H1 (cell line): ENCODE data around the gene PLXDC2. TPM values are rescaled to one million over a fixed set of nuclear protein-coding genes. Genes with fewer than 3 reads are reported as not detected.

ENCODE experiments used
- CTCF ChIA-PET: fragments of 300-600 bp; sonication (Branson Sonifier 250); formaldehyde crosslinking; loops from one replicate; lab custom pipeline; 2021; ENCODE audit not compliant: partially characterized antibody; lab: Charles Lee
- POLR2A ChIA-PET: fragments of 300-600 bp; sonication (Branson Sonifier 250); formaldehyde crosslinking; loops from one replicate; lab custom pipeline; 2021; ENCODE audit warnings: inconsistent platforms; ENCODE audit not compliant: partially characterized antibody; lab: Charles Lee
- DNase-seq, 2 experiments: peaks; one replicate each; pipeline versions ENCODE4 v3.0.0 to v3.0.0-alpha.2; 2010 to 2022; ENCODE audit warnings: low spot score in 2 of 2, low read depth in 1 of 2, mixed read lengths in 1 of 2
- FAIRE-seq: peaks from 2 replicates; lab custom pipeline; 2011; peaks lifted over from hg19 to GRCh38; lab: Jason Lieb, UNC
- H2AFZ ChIP-seq: 2 replicates; pipeline ENCODE4 v1.8.1; 2012; ENCODE audit warnings: low read length, inconsistent platforms
- H2AK5ac ChIP-seq: 2 replicates; pipeline ENCODE4 v1.6.1; 2013; ENCODE audit warnings: low read depth, low read length
- H2BK120ac ChIP-seq: replicated peaks from 2 replicates; pipeline ENCODE3; 2013; ENCODE audit warnings: low read depth, low read length, inconsistent platforms
- H2BK12ac ChIP-seq: 2 replicates; pipeline ENCODE4 v1.6.1; 2013; ENCODE audit warnings: low read depth, low read length
- H2BK15ac ChIP-seq: 2 replicates; pipeline ENCODE4 v1.6.1; 2013; ENCODE audit warnings: low read length
- H2BK20ac ChIP-seq: 2 replicates; pipeline ENCODE4 v1.6.1; 2013; ENCODE audit warnings: low read length
- H2BK5ac ChIP-seq: 2 replicates; pipeline ENCODE4 v1.6.1; 2013; ENCODE audit warnings: low read depth, low read length
- H3K14ac ChIP-seq: 2 replicates; pipeline ENCODE4 v1.6.1; 2013; ENCODE audit warnings: inconsistent platforms; ENCODE audit not compliant: insufficient read length
- H3K18ac ChIP-seq: 2 replicates; pipeline ENCODE4 v1.6.1; 2013; ENCODE audit warnings: low read length; ENCODE audit errors: extremely low read depth
- H3K23ac ChIP-seq: 2 replicates; pipeline ENCODE4 v1.6.1; 2013; ENCODE audit warnings: inconsistent platforms; ENCODE audit not compliant: insufficient read length
- H3K23me2 ChIP-seq: 2 replicates; pipeline ENCODE4 v1.6.1; 2013; ENCODE audit warnings: low read depth, low read length
- H3K27ac ChIP-seq: 2 replicates; pipeline ENCODE4 v1.6.1; 2011; ENCODE audit warnings: low read depth, low read length, inconsistent platforms
- H3K27me3 ChIP-seq, 4 experiments: replicated peaks in 1 of 4; 1 replicate in 1 of 4; 2 replicates in 3 of 4; pipeline versions ENCODE4 v1.6.1 to v1.8.1; 2011 to 2013; ENCODE audit warnings: low read length in 3 of 4, mild to moderate bottlenecking in 3 of 4, inconsistent platforms in 2 of 4, mixed read lengths in 2 of 4, moderate library complexity in 1 of 4; ENCODE audit not compliant: control insufficient read depth in 3 of 4, insufficient read depth in 3 of 4; ENCODE audit errors: extremely low read depth in 1 of 4
- H3K36me3 ChIP-seq, 4 experiments: 2 replicates each; pipeline versions ENCODE4 v1.6.1 to v1.8.1; 2011 to 2013; ENCODE audit warnings: mild to moderate bottlenecking in 4 of 4, low read length in 3 of 4, moderate library complexity in 2 of 4, control low read depth in 1 of 4, inconsistent platforms in 1 of 4; ENCODE audit not compliant: insufficient read depth in 4 of 4, control insufficient read depth in 2 of 4
- H3K4ac ChIP-seq: replicated peaks from 2 replicates; pipeline ENCODE3; 2013; ENCODE audit warnings: low read length, low read depth, mixed read lengths, inconsistent platforms; ENCODE audit not compliant: insufficient read length
- H3K4me1 ChIP-seq, 4 experiments: replicated peaks in 1 of 4; 1 replicate in 1 of 4; 2 replicates in 3 of 4; pipeline versions ENCODE4 v1.6.1 to v1.8.1; 2011 to 2013; ENCODE audit warnings: low read length in 3 of 4, inconsistent platforms in 2 of 4, mixed read lengths in 1 of 4; ENCODE audit not compliant: insufficient read depth in 4 of 4, control insufficient read depth in 3 of 4
- H3K4me2 ChIP-seq, 2 experiments: 2 replicates each; pipeline versions ENCODE4 v1.6.1 to v1.8.1; 2011 to 2013; ENCODE audit warnings: low read depth in 2 of 2, low read length in 2 of 2, control low read depth in 1 of 2, inconsistent platforms in 1 of 2, mild to moderate bottlenecking in 1 of 2; ENCODE audit not compliant: insufficient read depth in 1 of 2
- H3K4me3 ChIP-seq, 4 experiments: fragments of 200-600, 300-600 bp in 1 of 4; sonication (generic), shearing (Covaris generic), sonication (Bioruptor Twin) in 1 of 4; 2 replicates each; pipeline versions ENCODE4 v1.5.1 to v1.8.1; 2011 to 2016; ENCODE audit warnings: low read length in 4 of 4, low read depth in 3 of 4, control low read depth in 2 of 4, inconsistent platforms in 2 of 4, mild to moderate bottlenecking in 2 of 4, mixed read lengths in 1 of 4, moderate library complexity in 1 of 4; ENCODE audit not compliant: insufficient read depth in 2 of 4; ENCODE audit errors: extremely low read depth in 1 of 4
- H3K56ac ChIP-seq: replicated peaks from 2 replicates; pipeline ENCODE3; 2013; ENCODE audit warnings: low read depth, mild to moderate bottlenecking, mixed read lengths, low read length, inconsistent platforms; ENCODE audit not compliant: insufficient read length
- H3K79me1 ChIP-seq: 2 replicates; pipeline ENCODE4 v1.6.1; 2013; ENCODE audit warnings: low read depth, low read length, control low read depth
- H3K79me2 ChIP-seq, 2 experiments: 2 replicates each; pipeline versions ENCODE4 v1.6.1 to v1.8.1; 2012 to 2013; ENCODE audit warnings: low read length in 2 of 2, mild to moderate bottlenecking in 2 of 2, inconsistent platforms in 1 of 2; ENCODE audit not compliant: insufficient read depth in 2 of 2, control insufficient read depth in 1 of 2
- H3K9ac ChIP-seq, 4 experiments: replicated peaks in 1 of 4; 1 replicate in 1 of 4; 2 replicates in 3 of 4; pipeline versions ENCODE4 v1.6.1 to v1.8.1; 2011 to 2013; ENCODE audit warnings: low read depth in 3 of 4, low read length in 3 of 4, control low read depth in 2 of 4, mild to moderate bottlenecking in 2 of 4, moderate library complexity in 2 of 4, inconsistent platforms in 1 of 4; ENCODE audit errors: extremely low read depth in 1 of 4
- H3K9me3 ChIP-seq, 2 experiments: 2 replicates each; pipeline versions ENCODE4 v1.6.1 to v1.8.1; 2012 to 2013; ENCODE audit warnings: mild to moderate bottlenecking in 2 of 2, moderate library complexity in 2 of 2, control low read depth in 1 of 2, inconsistent platforms in 1 of 2, low read depth in 1 of 2, low read length in 1 of 2, mixed read lengths in 1 of 2; ENCODE audit not compliant: insufficient read depth in 2 of 2
- H4K20me1 ChIP-seq, 2 experiments: replicated peaks in 1 of 2; 2 replicates each; pipeline versions ENCODE3 to v1.8.1; 2011 to 2013; ENCODE audit warnings: inconsistent platforms in 2 of 2, low read length in 2 of 2, mild to moderate bottlenecking in 1 of 2; ENCODE audit not compliant: insufficient read depth in 2 of 2, control insufficient read depth in 1 of 2
- H4K5ac ChIP-seq: 2 replicates; pipeline ENCODE4 v1.6.1; 2013; ENCODE audit warnings: low read length, low read depth, mixed read lengths, inconsistent platforms; ENCODE audit not compliant: insufficient read length
- H4K8ac ChIP-seq: 2 replicates; pipeline ENCODE4 v1.8.0; 2013; ENCODE audit warnings: mild to moderate bottlenecking, moderate library complexity, low read length, inconsistent platforms; ENCODE audit not compliant: insufficient read depth; ENCODE audit errors: extremely low read depth
- H4K91ac ChIP-seq: replicated peaks from 2 replicates; pipeline ENCODE3; 2013; ENCODE audit warnings: low read length, mixed read lengths, inconsistent platforms; ENCODE audit not compliant: insufficient read length
- CBX5 ChIP-seq: fragments of 300-800, 300-1000 bp; sonication (generic); IDR thresholded peaks from 2 replicates; pipeline ENCODE4 v1.7.1; 2016; ENCODE audit warnings: antibody characterized with exemption, low read length, low read depth
- GTF2F1 ChIP-seq: IDR thresholded peaks from 2 replicates; pipeline ENCODE4 v1.6.1; 2012; ENCODE audit warnings: low read depth, low read length, improper control_type of control experiment, borderline replicate concordance
- KDM1A ChIP-seq: fragments of 200-600, 300-600 bp; sonication (generic); IDR thresholded peaks from 2 replicates; pipeline ENCODE4 v1.7.1; 2016; ENCODE audit warnings: mild to moderate bottlenecking, low read length, borderline replicate concordance
- NRF1 ChIP-seq: IDR thresholded peaks from 2 replicates; pipeline ENCODE4 v1.6.1; 2011; ENCODE audit warnings: mild to moderate bottlenecking, low read depth, low read length, improper control_type of control experiment
- POLR2A ChIP-seq, 2 experiments: IDR thresholded peaks; 1 replicate in 1 of 2; 2 replicates in 1 of 2; pipeline ENCODE4 v1.6.1; 2011; ENCODE audit warnings: low read depth in 2 of 2, low read length in 2 of 2, mild to moderate bottlenecking in 2 of 2; ENCODE audit errors: control extremely low read depth in 1 of 2
- POU5F1 ChIP-seq: IDR thresholded peaks from 2 replicates; pipeline ENCODE4 v1.6.1; 2011; ENCODE audit warnings: low read depth, mild to moderate bottlenecking, low read length, moderate library complexity
- RBBP5 ChIP-seq: IDR thresholded peaks from 2 replicates; pipeline ENCODE4 v1.7.1; 2012; ENCODE audit warnings: low read depth, mild to moderate bottlenecking, inconsistent platforms, low read length, moderate library complexity, borderline replicate concordance
- SIN3A ChIP-seq, 2 experiments: IDR thresholded peaks in 1 of 2; conservative IDR thresholded peaks in 1 of 2; 2 replicates each; pipeline ENCODE4 v1.6.1; 2011 to 2012; ENCODE audit warnings: low read length in 2 of 2, improper control_type of control experiment in 1 of 2, low read depth in 1 of 2, mild to moderate bottlenecking in 1 of 2
- SIX5 ChIP-seq: IDR thresholded peaks from 2 replicates; pipeline ENCODE4 v1.6.1; 2011; ENCODE audit warnings: mild to moderate bottlenecking, low read depth, low read length
- SUZ12 ChIP-seq: fragments of 200-600 bp; sonication (generic); IDR thresholded peaks from 2 replicates; pipeline ENCODE4 v1.6.1; 2012; ENCODE audit warnings: mild to moderate bottlenecking, inconsistent platforms, low read length, moderate library complexity, mixed read lengths
- WGBS, 2 experiments: shearing (Covaris generic) in 1 of 2; methylation state at CpG; one replicate each; pipeline versions ENCODE4 v1.1.6 to v1.1.7; 2013 to 2015; ENCODE audit warnings: low lambda C conversion rate in 2 of 2, mixed read lengths in 2 of 2, inconsistent platforms in 1 of 2, low coverage in 1 of 2, missing lambda C conversion rate in 1 of 2; ENCODE audit not compliant: insufficient replicate concordance in 2 of 2, insufficient coverage in 1 of 2, insufficient read length in 1 of 2; ENCODE audit errors: extremely low coverage in 1 of 2, missing lambda C conversion rate in 1 of 2; 5-methylcytosine and 5-hydroxymethylcytosine counted together
- polyA plus RNA-seq, 7 experiments: library from polyadenylated mRNA; depleted of rRNA in 3 of 7; stranded (reverse) in 5 of 7; unstranded in 2 of 7; fragments of >200 nt in 5 of 7; fragments of 200-250 nt in 2 of 7; gene quantifications; 1 replicate in 5 of 7; 2 replicates in 1 of 7; 4 replicates in 1 of 7; pipeline versions ENCODE4 v1.2.1 to v1.2.3, GENCODE V29; 2011 to 2013; ENCODE audit warnings: missing spikeins in 2 of 7, mixed read lengths in 2 of 7
- total RNA-seq: library from RNA; stranded (reverse); fragmentation: NEBNext Ultra II Directional; extraction: Animal tissue kit (Norgen Biotek cat#: 25700); gene quantifications from 2 replicates; pipeline ENCODE4 v1.2.1, GENCODE V29; 2021

The PLXDC2 gene
- total and polyA plus RNA-seq, 2 of the 8 experiments (the other 6 are each of a cell fraction or from before 2014, with no cell fraction given), result 23.0 to 40.5 TPM

GRCh38 chr10:20110125-20111100, 294.2 kb downstream of the PLXDC2 start:
- Histone ChIP-seq H3K23ac (no peak overlapping the region), H3K18ac (no peak overlapping the region), H3K23me2 (no peaks in the 10 kb centered on the region), H2AK5ac (0 out of 2 replicates have a peak overlapping the region, but pooled peaks have one; percentile 44), H2BK12ac (no peak overlapping the region; the same call in 1 of the 2 replicates), H3K9ac (no peak overlapping the region), H3K4me1 (peaks cover 0 to 11% (median 6%) of the 10 kb centered on the region in 4 experiments; a peak in 4 of 7 replicates), H2BK120ac (no peak overlapping the region), H3K27me3 (no peaks in the 10 kb centered on the region), H2AFZ (no peak overlapping the region), H4K91ac (no peak overlapping the region), H3K56ac (no peak overlapping the region), H4K8ac (no peak overlapping the region), H3K4me3 (no peak overlapping the region), H3K79me2 (no peaks in the 10 kb centered on the region), H3K79me1 (no peaks in the 10 kb centered on the region; the same call in 1 of the 2 replicates), H2BK15ac (no peak overlapping the region), H3K27ac (no peak overlapping the region), H3K9me3 (no peaks in the 10 kb centered on the region), H3K14ac (no peak overlapping the region), H4K5ac (no peak overlapping the region), H4K20me1 (no peaks in the 10 kb centered on the region), H2BK20ac (no peak overlapping the region), H2BK5ac (peak overlapping the region; percentile 48), H3K36me3 (no peaks in the 10 kb centered on the region), H3K4me2 (no peak overlapping the region), H3K4ac (no peak overlapping the region)
- ChIA-PET CTCF (no interaction called here), POLR2A (no interaction called here)
- WGBS, 2 experiments, result 80% methylated on average over 7 of the region's 7 CpGs; no CpG with 5 or more reads in 1 of the 2 experiments
- FAIRE-seq (no peak), DNase-seq (no peak)
- TF ChIP-seq SIX5 (no peak), KDM1A (no peak), SUZ12 (no peak), POLR2A (IDR thresholded peaks at IDR 0.05; ENCODE audit: control extremely low read depth in 1 of 2, low read depth in 2 of 2, low read length in 2 of 2) (no peak), RBBP5 (no peak), SIN3A (conservative IDR thresholded peaks at IDR 0.05 in 1 of 2, IDR thresholded peaks at IDR 0.05 in 1 of 2; ENCODE audit: low read depth in 1 of 2, low read length in 2 of 2) (no peak), NRF1 (no peak), CBX5 (no peak), GTF2F1 (no peak), POU5F1 (no peak)
